ENCODE measurements around the gene CHD1L. TPM values are rescaled to one million over a fixed set of nuclear protein-coding genes. Genes with fewer than 3 reads are reported as not detected.
"Not testable (repeated sequence)": the region's sequence is repeated elsewhere in the genome, so short reads cannot be mapped to it uniquely, and the experiment has no call there.

The CHD1L gene
- total and polyA plus RNA-seq, 4 experiments from 2014 or later: 17.1 to 31.6 (median 24.2) TPM

- Mint-ChIP-seq H3K27me3 (no peaks in the 10 kb centered on the region), H3K36me3 (no peaks in the 10 kb centered on the region), H3K4me1 (no peaks in the 10 kb centered on the region), H3K27ac (no peak overlapping the region), H3K9me3 (peaks cover 0 to 1% (median 0%) of the 10 kb centered on the region in 8 donors), H3K4me3 (no peak overlapping the region)
- H3K36me3 ChIP-seq (ENCODE audit: insufficient read depth, low read length): no peaks in the 10 kb centered on the region
- ChIA-PET POLR2A (ENCODE audit: partially characterized antibody) (no interaction called here), CTCF (ENCODE audit: partially characterized antibody) (interaction anchor here (1.9 kb wide), 1 partner anchor 27 kb away, joined by 4 read pairs; the partner anchor contains the start of gene CHD1L)
- H3K4me3 ChIP-seq (ENCODE audit: low read length in 2 of 2): no peak overlapping the region
- no peaks in the 10 kb centered on the region for H3K9me3 ChIP-seq (ENCODE audit: control insufficient read depth in 1 of 2, low read length in 2 of 2)
- H3K27me3 ChIP-seq (ENCODE audit: insufficient read depth, low read length): no peaks in the 10 kb centered on the region
- no peaks in the 10 kb centered on the region for H3K4me1 ChIP-seq (ENCODE audit: insufficient read depth, low read length)
- DNase-seq: no peak
- H3K27ac ChIP-seq (ENCODE audit: low read depth, low read length): no peak overlapping the region
- intact Hi-C loops (cut with micrococcal nuclease): no loop called here
Measured at GRCh38 chr1:147215540-147215916, 27.0 kb upstream of the CHD1L start.

- CTCF ChIA-PET (ENCODE audit: partially characterized antibody): no interaction called here
- no peaks in the 10 kb centered on the region for H3K27me3 Mint-ChIP-seq
Measured at GRCh38 chr1:147216124-147216523, 26.4 kb upstream of the CHD1L start.

GRCh38 chr1:147217141-147217540, 25.3 kb upstream of the CHD1L start:
- ChIA-PET POLR2A (ENCODE audit: partially characterized antibody) (no interaction called here), CTCF (ENCODE audit: partially characterized antibody) (no interaction called here)
- H3K27me3 Mint-ChIP-seq: no peaks in the 10 kb centered on the region
- peaks cover 0 to 1% (median 0%) of the 10 kb centered on the region in 8 donors for H3K9me3 Mint-ChIP-seq
- Histone ChIP-seq H3K9me3 (ENCODE audit: control insufficient read depth in 1 of 2, low read length in 2 of 2) (no peaks in the 10 kb centered on the region), H3K27ac (ENCODE audit: low read depth, low read length) (no peak overlapping the region), H3K36me3 (ENCODE audit: insufficient read depth, low read length) (no peaks in the 10 kb centered on the region), H3K27me3 (ENCODE audit: insufficient read depth, low read length) (no peaks in the 10 kb centered on the region), H3K4me3 (ENCODE audit: low read length in 2 of 2) (no peak overlapping the region), H3K4me1 (ENCODE audit: insufficient read depth, low read length) (no peaks in the 10 kb centered on the region)
- no peak for DNase-seq
- intact Hi-C loops (cut with micrococcal nuclease): no loop called here
- no peak overlapping the region for H3K4me3 Mint-ChIP-seq
- H3K4me1 Mint-ChIP-seq: no peaks in the 10 kb centered on the region
- H3K27ac Mint-ChIP-seq: no peak overlapping the region
- no peaks in the 10 kb centered on the region for H3K36me3 Mint-ChIP-seq

More at GRCh38 chr1:147216124-147216523, 26.4 kb upstream of the CHD1L start:
- Histone ChIP-seq H3K4me3 (ENCODE audit: low read length in 2 of 2) (no peak overlapping the region), H3K27ac (ENCODE audit: low read depth, low read length) (no peak overlapping the region), H3K36me3 (ENCODE audit: insufficient read depth, low read length) (no peaks in the 10 kb centered on the region), H3K9me3 (ENCODE audit: control insufficient read depth in 1 of 2, low read length in 2 of 2) (no peaks in the 10 kb centered on the region), H3K27me3 (ENCODE audit: insufficient read depth, low read length) (no peaks in the 10 kb centered on the region), H3K4me1 (ENCODE audit: insufficient read depth, low read length) (no peaks in the 10 kb centered on the region)
- POLR2A ChIA-PET (ENCODE audit: partially characterized antibody): no interaction called here
- intact Hi-C loops (cut with micrococcal nuclease): no loop called here
- H3K36me3 Mint-ChIP-seq: no peaks in the 10 kb centered on the region
- no peak overlapping the region for H3K27ac Mint-ChIP-seq
- no peak for DNase-seq
- no peaks in the 10 kb centered on the region for H3K4me1 Mint-ChIP-seq
- H3K9me3 Mint-ChIP-seq: peaks cover 0 to 1% (median 0%) of the 10 kb centered on the region in 8 donors
- no peak overlapping the region for H3K4me3 Mint-ChIP-seq

GRCh38 chr1:147218606-147219005, 23.9 kb upstream of the CHD1L start:
- Histone ChIP-seq H3K4me3 (ENCODE audit: low read length in 2 of 2) (no peak overlapping the region), H3K27me3 (ENCODE audit: insufficient read depth, low read length) (no peaks in the 10 kb centered on the region), H3K4me1 (ENCODE audit: insufficient read depth, low read length) (no peaks in the 10 kb centered on the region), H3K36me3 (ENCODE audit: insufficient read depth, low read length) (no peaks in the 10 kb centered on the region), H3K9me3 (ENCODE audit: control insufficient read depth in 1 of 2, low read length in 2 of 2) (no peaks in the 10 kb centered on the region), H3K27ac (ENCODE audit: low read depth, low read length) (no peak overlapping the region)
- H3K4me1 Mint-ChIP-seq: peaks cover 0 to 6% (median 0%) of the 10 kb centered on the region in 4 donors
- H3K36me3 Mint-ChIP-seq: no peaks in the 10 kb centered on the region
- H3K27me3 Mint-ChIP-seq: no peaks in the 10 kb centered on the region
- CTCF ChIA-PET (ENCODE audit: partially characterized antibody): no interaction called here
- H3K9me3 Mint-ChIP-seq: peaks cover 0 to 1% (median 0%) of the 10 kb centered on the region in 8 donors
- H3K27ac Mint-ChIP-seq: no peak overlapping the region
- intact Hi-C loops (cut with micrococcal nuclease): no loop called here
- POLR2A ChIA-PET (ENCODE audit: partially characterized antibody): no interaction called here
- H3K4me3 Mint-ChIP-seq: no peak overlapping the region
- no peak for DNase-seq

- Mint-ChIP-seq H3K36me3 (peaks cover 0 to 4% of the 10 kb centered on the region in 2 donors), H3K4me1 (peaks cover 7 to 36% (median 14%) of the 10 kb centered on the region in 4 donors), H3K27ac (peak overlapping the region in 2 of 7 donors; percentile 45 to 77), H3K4me3 (peak overlapping the region in 6 of 8 donors; percentile 13 to 98 (median 50)), H3K9me3 (no peaks in the 10 kb centered on the region), H3K27me3 (no peaks in the 10 kb centered on the region)
- ChIA-PET POLR2A (ENCODE audit: partially characterized antibody) (interaction anchor here (1.1 to 2.3 kb wide), 3 partner anchors 18 to 51 kb away, joined by 3 to 17 read pairs (median 9); partner anchors contain the start of gene CHD1L), CTCF (ENCODE audit: partially characterized antibody) (interaction anchor here (1.1 to 2.4 kb wide), 3 partner anchors 18 to 51 kb away, joined by 5 to 7 read pairs (median 5); partner anchors contain the start of gene CHD1L)
- peaks cover 11% of the 10 kb centered on the region for H3K4me1 ChIP-seq (ENCODE audit: insufficient read depth, low read length)
- H3K27ac ChIP-seq (ENCODE audit: low read depth, low read length): no peak overlapping the region
- H3K4me3 ChIP-seq (ENCODE audit: low read length in 2 of 2): no peak overlapping the region
- no peaks in the 10 kb centered on the region for H3K36me3 ChIP-seq (ENCODE audit: insufficient read depth, low read length)
- intact Hi-C loops (cut with micrococcal nuclease): no loop called here
- DNase-seq: no peak
- H3K27me3 ChIP-seq (ENCODE audit: insufficient read depth, low read length): no peaks in the 10 kb centered on the region
- H3K9me3 ChIP-seq (ENCODE audit: control insufficient read depth in 1 of 2, low read length in 2 of 2): no peaks in the 10 kb centered on the region
Measured at GRCh38 chr1:147223740-147224615, 18.5 kb upstream of the CHD1L start.

- Mint-ChIP-seq H3K27me3 (no peaks in the 10 kb centered on the region), H3K27ac (peak within 1 kb of the TSS; percentile 78 to 97 (median 89)), H3K4me3 (peak within 1 kb of the TSS; percentile 89 to 98 (median 97)), H3K9me3 (no peaks in the 10 kb centered on the region), H3K4me1 (peaks cover 7 to 36% (median 14%) of the 10 kb centered on the region in 4 donors), H3K36me3 (peaks cover 0 to 4% of the 10 kb centered on the region in 2 donors)
- ChIA-PET CTCF (ENCODE audit: partially characterized antibody) (interaction anchor here (0.8 to 2.5 kb wide), 5 partner anchors 17 to 60 kb away, joined by 3 to 8 read pairs (median 4); partner anchors contain the start of gene CHD1L), POLR2A (ENCODE audit: partially characterized antibody) (interaction anchor here (1.2 to 2.3 kb wide), 7 partner anchors 13 to 141 kb away, joined by 3 to 17 read pairs (median 6); partner anchors contain the start of genes CHD1L and PRKAB2)
- peaks cover 11% of the 10 kb centered on the region for H3K4me1 ChIP-seq (ENCODE audit: insufficient read depth, low read length)
- peak; percentile 42 to 73 (median 54) for DNase-seq
- H3K27me3 ChIP-seq (ENCODE audit: insufficient read depth, low read length): no peaks in the 10 kb centered on the region
- peak within 1 kb of the TSS; percentile 41 for H3K27ac ChIP-seq (ENCODE audit: low read depth, low read length)
- no peaks in the 10 kb centered on the region for H3K9me3 ChIP-seq (ENCODE audit: control insufficient read depth in 1 of 2, low read length in 2 of 2)
- H3K4me3 ChIP-seq (ENCODE audit: low read length in 2 of 2): peak within 1 kb of the TSS; percentile 63 to 96
- no peaks in the 10 kb centered on the region for H3K36me3 ChIP-seq (ENCODE audit: insufficient read depth, low read length)
- intact Hi-C loops (cut with micrococcal nuclease): loop anchor here (1.0 kb wide), 2 partner anchors 17 to 53 kb away; partner anchors contain the start of genes CHD1L and PRKAB2
Measured at GRCh38 chr1:147225193-147225730, 17.2 kb upstream of the CHD1L start, which contains the start of gene FMO5. FMO5 (minus strand) TSS chr1:147225339; CDS start chr1:147225029, 310 bp downstream.

- H3K4me3 ChIP-seq (ENCODE audit: low read length in 2 of 2); H3K4me3 Mint-ChIP-seq; H3K9me3 ChIP-seq (ENCODE audit: control insufficient read depth in 1 of 2, low read length in 2 of 2); H3K4me1 Mint-ChIP-seq; POLR2A ChIA-PET (ENCODE audit: partially characterized antibody); DNase-seq; H3K27ac ChIP-seq (ENCODE audit: low read depth, low read length); H3K36me3 Mint-ChIP-seq; H3K36me3 ChIP-seq (ENCODE audit: insufficient read depth, low read length); H3K27me3 ChIP-seq (ENCODE audit: insufficient read depth, low read length); H3K27me3 Mint-ChIP-seq; H3K4me1 ChIP-seq (ENCODE audit: insufficient read depth, low read length); H3K9me3 Mint-ChIP-seq; intact Hi-C loops (cut with micrococcal nuclease); CTCF ChIA-PET (ENCODE audit: partially characterized antibody): not testable (repeated sequence)
- peak overlapping the region in 1 of 7 donors; percentile 28 for H3K27ac Mint-ChIP-seq
Measured at GRCh38 chr1:147231032-147231431, 11.5 kb upstream of the CHD1L start.

All from CD4-positive, alpha-beta memory T cell (primary cell).